Gastroesophageal sphincter (tissue), 3 donors: Measurements from ENCODE around the gene TRMT5.

Source experiments
- POLR2A ChIP-seq, 2 donors: fragments of 450-650 bp; IDR thresholded peaks; one replicate each; pipeline ENCODE4 v1.6.1; 2017; ENCODE audit warnings: antibody characterized with exemption in 2 of 2, mild to moderate bottlenecking in 2 of 2, moderate library complexity in 1 of 2
- TF ChIP-seq, protein P1 (sequence below), 4 experiments: fragments of 200-600 bp in 2 of 4; fragments of 450-650 bp in 2 of 4; sonication (generic) in 1 of 4; IDR thresholded peaks; one replicate each; pipeline ENCODE4 v1.5.1; 2017 to 2019; ENCODE audit warnings: antibody characterized with exemption in 4 of 4, mild to moderate bottlenecking in 2 of 4, moderate library complexity in 2 of 4

DNA sequence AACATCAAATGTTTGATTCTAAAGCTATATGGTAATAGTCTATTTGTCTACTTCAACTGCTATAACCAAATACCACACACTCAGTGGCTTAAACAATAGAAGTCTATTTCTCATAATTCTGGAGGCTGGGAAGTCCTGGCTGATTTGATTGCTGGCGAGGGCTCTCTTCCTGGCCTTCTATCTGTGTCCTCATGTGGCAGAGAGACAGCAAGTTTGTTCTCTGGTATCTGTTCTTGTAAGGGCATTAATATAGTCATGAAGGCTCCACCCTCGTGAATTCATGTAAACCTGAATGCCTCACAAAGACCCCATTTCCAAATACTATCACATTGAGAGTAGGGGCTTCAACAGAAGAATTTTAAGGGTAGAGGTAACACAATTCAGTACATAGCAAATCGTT is 34.1 kb downstream of the TRMT5 start:
- TF ChIP-seq, protein P1, sequence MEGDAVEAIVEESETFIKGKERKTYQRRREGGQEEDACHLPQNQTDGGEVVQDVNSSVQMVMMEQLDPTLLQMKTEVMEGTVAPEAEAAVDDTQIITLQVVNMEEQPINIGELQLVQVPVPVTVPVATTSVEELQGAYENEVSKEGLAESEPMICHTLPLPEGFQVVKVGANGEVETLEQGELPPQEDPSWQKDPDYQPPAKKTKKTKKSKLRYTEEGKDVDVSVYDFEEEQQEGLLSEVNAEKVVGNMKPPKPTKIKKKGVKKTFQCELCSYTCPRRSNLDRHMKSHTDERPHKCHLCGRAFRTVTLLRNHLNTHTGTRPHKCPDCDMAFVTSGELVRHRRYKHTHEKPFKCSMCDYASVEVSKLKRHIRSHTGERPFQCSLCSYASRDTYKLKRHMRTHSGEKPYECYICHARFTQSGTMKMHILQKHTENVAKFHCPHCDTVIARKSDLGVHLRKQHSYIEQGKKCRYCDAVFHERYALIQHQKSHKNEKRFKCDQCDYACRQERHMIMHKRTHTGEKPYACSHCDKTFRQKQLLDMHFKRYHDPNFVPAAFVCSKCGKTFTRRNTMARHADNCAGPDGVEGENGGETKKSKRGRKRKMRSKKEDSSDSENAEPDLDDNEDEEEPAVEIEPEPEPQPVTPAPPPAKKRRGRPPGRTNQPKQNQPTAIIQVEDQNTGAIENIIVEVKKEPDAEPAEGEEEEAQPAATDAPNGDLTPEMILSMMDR (IDR thresholded peaks at IDR 0.05) = no peak
- no peak for TF ChIP-seq POLR2A (IDR thresholded peaks at IDR 0.05)
